PC-3 (cell line): ENCODE data around the gene TUBA4B.

Experiments
- EZH2 ChIP-seq: fragments of 300-600 bp; sonication (generic); IDR thresholded peaks from one replicate; pipeline ENCODE4 v1.6.1; 2017; ENCODE audit warnings: antibody characterized with exemption, mild to moderate bottlenecking, low read length; ENCODE audit not compliant: unreplicated experiment
- EZH2phosphoT487 ChIP-seq: fragments of 300-600 bp; sonication (generic); IDR thresholded peaks from 2 replicates; pipeline ENCODE4 v1.6.1; 2018; ENCODE audit warnings: mild to moderate bottlenecking, antibody characterized with exemption, low read length, borderline replicate concordance
- TF ChIP-seq, protein P1 (sequence below): fragments of 300-600 bp; sonication (generic); conservative IDR thresholded peaks from 2 replicates; pipeline ENCODE4 v1.5.1; 2017; ENCODE audit warnings: antibody characterized with exemption, low read depth, mild to moderate bottlenecking, low read length

- TF ChIP-seq, protein P1, sequence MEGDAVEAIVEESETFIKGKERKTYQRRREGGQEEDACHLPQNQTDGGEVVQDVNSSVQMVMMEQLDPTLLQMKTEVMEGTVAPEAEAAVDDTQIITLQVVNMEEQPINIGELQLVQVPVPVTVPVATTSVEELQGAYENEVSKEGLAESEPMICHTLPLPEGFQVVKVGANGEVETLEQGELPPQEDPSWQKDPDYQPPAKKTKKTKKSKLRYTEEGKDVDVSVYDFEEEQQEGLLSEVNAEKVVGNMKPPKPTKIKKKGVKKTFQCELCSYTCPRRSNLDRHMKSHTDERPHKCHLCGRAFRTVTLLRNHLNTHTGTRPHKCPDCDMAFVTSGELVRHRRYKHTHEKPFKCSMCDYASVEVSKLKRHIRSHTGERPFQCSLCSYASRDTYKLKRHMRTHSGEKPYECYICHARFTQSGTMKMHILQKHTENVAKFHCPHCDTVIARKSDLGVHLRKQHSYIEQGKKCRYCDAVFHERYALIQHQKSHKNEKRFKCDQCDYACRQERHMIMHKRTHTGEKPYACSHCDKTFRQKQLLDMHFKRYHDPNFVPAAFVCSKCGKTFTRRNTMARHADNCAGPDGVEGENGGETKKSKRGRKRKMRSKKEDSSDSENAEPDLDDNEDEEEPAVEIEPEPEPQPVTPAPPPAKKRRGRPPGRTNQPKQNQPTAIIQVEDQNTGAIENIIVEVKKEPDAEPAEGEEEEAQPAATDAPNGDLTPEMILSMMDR, result no peak
- TF ChIP-seq EZH2phosphoT487 (no peak), EZH2 (no peak)
Measured at GRCh38 chr2:219254590-219255201, 1.7 kb downstream of the TUBA4B start.
